HCT116 (cell line): ENCODE measurements around the gene LIPE. TPM values are rescaled to one million over a fixed set of nuclear protein-coding genes. Genes with fewer than 3 reads are reported as not detected.

Experiments
- ATAC-seq: fragments of 200-7000 bp; cut with Tn5 transposase; 2 replicates; pipeline ENCODE4 v1.9.1; 2020; ENCODE audit warnings: mild to moderate bottlenecking, moderate library complexity
- BruUV-seq: library from RNA; stranded (reverse); fragments of 400-500 nt; replicated peaks from 2 replicates; lab custom pipeline; 2021; lab: Mats Ljungman, UMichigan
- CTCF ChIA-PET: fragments of 300-600 bp; sonication (Branson Sonifier 250); formaldehyde crosslinking; loops from one replicate; lab custom pipeline; 2021; ENCODE audit warnings: antibody characterized with exemption; lab: Charles Lee
- POLR2A ChIA-PET: fragments of 300-600, 350-600 bp; sonication (Branson Sonifier 250); formaldehyde crosslinking; loops from one replicate; lab custom pipeline; 2021; ENCODE audit warnings: antibody characterized with exemption; lab: Charles Lee
- RAD21 ChIA-PET, 2 experiments: fragments of 300-600 bp; sonication (Branson Sonifier 250); formaldehyde crosslinking; loops; one replicate each; lab custom pipeline; 2023; ENCODE audit warnings: low total read pairs in 2 of 2; ENCODE audit not compliant: uncharacterized antibody in 2 of 2, unreplicated experiment in 2 of 2, low non-redundant PET in 1 of 2; lab: Charles Lee
- DNase-seq: peaks from one replicate; pipeline ENCODE4 v3.0.0-alpha.2; 2010; ENCODE audit warnings: low read depth, low spot score
- H2AFZ ChIP-seq: fragments of 200-600 bp; shearing (Covaris generic), sonication (generic); 2 replicates; pipeline ENCODE4 v1.6.1; 2017; ENCODE audit warnings: low read depth, mixed run types, mixed read lengths, antibody characterized with exemption, low read length; ENCODE audit not compliant: poor library complexity, severe bottlenecking
- H3K27ac ChIP-seq: 2 replicates; pipeline ENCODE4 v1.5.1; 2012; ENCODE audit warnings: low read depth, low read length
- H3K27me3 ChIP-seq: fragments of 200-600 bp; sonication (generic); 2 replicates; pipeline ENCODE4 v1.6.1; 2016; ENCODE audit warnings: mixed run types, low read length, mixed read lengths; ENCODE audit not compliant: insufficient read depth
- H3K36me3 ChIP-seq, 2 experiments: fragments of 200-500 bp in 1 of 2; fragments of 200-600 bp in 1 of 2; sonication (Bioruptor generic) in 1 of 2; sonication (generic) in 1 of 2; 2 replicates each; pipeline versions ENCODE4 v1.5.1 to v1.6.1; 2014 to 2016; ENCODE audit warnings: low read length in 2 of 2, inconsistent platforms in 1 of 2, mixed read lengths in 1 of 2, mixed run types in 1 of 2; ENCODE audit not compliant: insufficient read depth in 2 of 2, control insufficient read depth in 1 of 2
- H3K4me1 ChIP-seq, 2 experiments: fragments of 200-600 bp in 1 of 2; sonication (generic) in 1 of 2; 2 replicates each; pipeline versions ENCODE4 v1.5.1 to v1.6.1; 2012 to 2017; ENCODE audit warnings: low read length in 2 of 2, inconsistent platforms in 1 of 2, mild to moderate bottlenecking in 1 of 2, mixed read lengths in 1 of 2, mixed run types in 1 of 2, moderate library complexity in 1 of 2; ENCODE audit not compliant: insufficient read depth in 2 of 2, control insufficient read depth in 1 of 2
- H3K4me2 ChIP-seq: fragments of 200-600 bp; sonication (generic); 2 replicates; pipeline ENCODE4 v1.6.1; 2017; ENCODE audit warnings: mixed run types, low read length, mixed read lengths
- H3K4me3 ChIP-seq, 2 experiments: fragments of 200-600 bp in 1 of 2; sonication (generic) in 1 of 2; replicated peaks in 1 of 2; 2 replicates each; pipeline ENCODE4 v1.5.1; 2011 to 2016; ENCODE audit warnings: low read length in 2 of 2, control low read depth in 1 of 2, low read depth in 1 of 2, mild to moderate bottlenecking in 1 of 2, mixed read lengths in 1 of 2, mixed run types in 1 of 2
- H3K79me2 ChIP-seq: fragments of 200-600 bp; sonication (generic); 2 replicates; pipeline ENCODE4 v1.6.1; 2017; ENCODE audit warnings: mild to moderate bottlenecking, mixed run types, low read length, moderate library complexity, mixed read lengths; ENCODE audit not compliant: insufficient read depth
- H3K9ac ChIP-seq: fragments of 200-600 bp; sonication (generic); 2 replicates; pipeline ENCODE4 v1.6.1; 2016; ENCODE audit warnings: low read length, mixed read lengths
- H3K9me2 ChIP-seq: fragments of 200-600 bp; sonication (generic), shearing (Covaris generic); 2 replicates; pipeline ENCODE4 v1.6.1; 2017; ENCODE audit warnings: mixed run types, mild to moderate bottlenecking, moderate library complexity; ENCODE audit not compliant: insufficient read depth
- H3K9me3 ChIP-seq, 2 experiments: fragments of 200-500 bp in 1 of 2; fragments of 200-600 bp in 1 of 2; sonication (Bioruptor generic) in 1 of 2; sonication (generic) in 1 of 2; 2 replicates each; pipeline ENCODE4 v1.6.1; 2014 to 2017; ENCODE audit warnings: low read length in 2 of 2, mixed read lengths in 2 of 2, inconsistent platforms in 1 of 2, low read depth in 1 of 2, mild to moderate bottlenecking in 1 of 2, mixed run types in 1 of 2, moderate library complexity in 1 of 2; ENCODE audit not compliant: control insufficient read depth in 1 of 2, insufficient read depth in 1 of 2
- H4K20me1 ChIP-seq: fragments of 200-600 bp; sonication (generic), shearing (Covaris generic); 2 replicates; pipeline ENCODE4 v1.6.1; 2017; ENCODE audit warnings: mixed run types, mild to moderate bottlenecking, moderate library complexity; ENCODE audit not compliant: insufficient read depth
- ELF1 ChIP-seq: IDR thresholded peaks from 2 replicates; pipeline ENCODE4 v1.6.1; 2012; ENCODE audit warnings: low read depth, borderline replicate concordance
- FOSL1 ChIP-seq: IDR thresholded peaks from 2 replicates; pipeline ENCODE4 v1.6.1; 2012; ENCODE audit warnings: low read depth
- POLR2AphosphoS5 ChIP-seq: IDR thresholded peaks from 2 replicates; pipeline ENCODE4 v1.6.1; 2011; ENCODE audit warnings: mild to moderate bottlenecking, low read depth, low read length, moderate library complexity
- RAD21 ChIP-seq: IDR thresholded peaks from 2 replicates; pipeline ENCODE4 v1.6.1; 2012; ENCODE audit warnings: low read depth, mild to moderate bottlenecking
- SIN3A ChIP-seq: IDR thresholded peaks from 2 replicates; pipeline ENCODE4 v1.6.1; 2012; ENCODE audit warnings: low read depth
- YY1 ChIP-seq: IDR thresholded peaks from 2 replicates; pipeline ENCODE4 v1.6.1; 2011; ENCODE audit warnings: low read length, low read depth, moderate library complexity, mild to moderate bottlenecking; ENCODE audit not compliant: insufficient replicate concordance; ENCODE audit errors: extremely low read depth
- ZFX ChIP-seq: fragments of 450-650 bp; IDR thresholded peaks from 2 replicates; pipeline ENCODE4 v1.6.1; 2017
- intact Hi-C: fragments of 100-400 bp; cut with micrococcal nuclease; formaldehyde crosslinking; loops from 2 replicates; pipeline ENCODE4 v1.10.0; 2022
- total RNA-seq: library from RNA; stranded (reverse); gene quantifications from one replicate; pipeline ENCODE4 v1.2.1, GENCODE V29; 2021; ENCODE audit not compliant: unreplicated experiment
- TF ChIP-seq, protein P1 (sequence below): IDR thresholded peaks from 2 replicates; pipeline ENCODE4 v1.6.1; 2012
- TF ChIP-seq, protein P2 (sequence below): IDR thresholded peaks from 2 replicates; pipeline ENCODE4 v1.6.1; 2012

Gene LIPE
- total RNA-seq, 1 experiment from 2014 or later: 11.3 TPM

DNA sequence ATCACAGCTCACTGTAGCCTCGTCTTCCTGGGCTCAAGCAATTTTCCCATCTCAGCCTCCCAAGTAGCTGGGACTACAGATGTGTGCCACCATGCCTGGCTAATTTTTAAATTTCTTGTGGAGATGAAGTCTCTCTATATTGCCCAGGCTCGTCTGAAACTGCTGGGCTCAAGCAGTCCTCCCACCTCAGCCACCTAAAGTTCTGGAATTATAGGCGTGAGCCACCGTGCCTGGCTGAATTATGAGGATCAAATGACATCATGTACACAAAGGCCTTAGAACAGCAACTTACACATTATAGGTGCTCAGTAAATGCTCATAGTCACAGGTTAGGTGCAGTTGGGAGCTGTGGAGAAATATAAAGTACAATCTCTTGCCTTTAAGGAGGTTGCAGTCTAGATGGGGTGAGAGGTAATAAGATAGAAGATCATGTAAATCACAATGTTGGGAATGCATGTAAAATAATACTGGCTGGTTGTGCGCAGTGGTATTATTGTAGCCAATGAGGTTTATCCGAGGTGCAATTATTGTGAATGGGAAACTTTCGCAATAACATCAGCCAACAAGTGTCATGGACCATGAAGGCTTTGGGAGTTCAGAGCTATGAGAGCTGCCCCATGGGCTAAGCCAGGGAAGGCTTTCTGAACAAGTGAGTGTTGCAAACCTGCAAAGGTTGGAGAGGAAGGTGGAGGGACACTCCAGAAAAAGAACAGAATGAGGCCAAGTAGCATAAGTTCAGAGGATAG lies 45.4 kb upstream of the LIPE start:
- Histone ChIP-seq H3K9ac (no peak overlapping the region), H3K79me2 (no peaks in the 10 kb centered on the region), H4K20me1 (no peaks in the 10 kb centered on the region), H3K36me3 (no peaks in the 10 kb centered on the region), H3K27ac (no peak overlapping the region), H3K4me1 (peaks cover 36 to 45% of the 10 kb centered on the region in 2 experiments), H3K27me3 (no peaks in the 10 kb centered on the region), H3K4me2 (peak overlapping the region; percentile 26; the same call in 1 of the 2 replicates), H3K9me3 (no peaks in the 10 kb centered on the region), H3K4me3 (no peak overlapping the region), H2AFZ (no peak overlapping the region), H3K9me2 (no peaks in the 10 kb centered on the region)
- ATAC-seq: no peak
- ChIA-PET CTCF (no interaction called here), RAD21 (no interaction called here), POLR2A (no interaction called here)
- BruUV-seq: no TSS peak
- intact Hi-C loops: no loop called here
- DNase-seq: no peak
- TF ChIP-seq RAD21 (no peak), YY1 (no peak), POLR2AphosphoS5 (no peak), FOSL1 (no peak), ELF1 (no peak), SIN3A (no peak), ZFX (no peak)
- TF ChIP-seq, protein P1, sequence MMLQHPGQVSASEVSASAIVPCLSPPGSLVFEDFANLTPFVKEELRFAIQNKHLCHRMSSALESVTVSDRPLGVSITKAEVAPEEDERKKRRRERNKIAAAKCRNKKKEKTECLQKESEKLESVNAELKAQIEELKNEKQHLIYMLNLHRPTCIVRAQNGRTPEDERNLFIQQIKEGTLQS: no peak
- TF ChIP-seq, protein P2, sequence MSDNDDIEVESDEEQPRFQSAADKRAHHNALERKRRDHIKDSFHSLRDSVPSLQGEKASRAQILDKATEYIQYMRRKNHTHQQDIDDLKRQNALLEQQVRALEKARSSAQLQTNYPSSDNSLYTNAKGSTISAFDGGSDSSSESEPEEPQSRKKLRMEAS: no peak
